NCI-H187 (cell line): ENCODE results near the gene UBE2U.

ENCODE experiments used
- DNase-seq, 2 experiments: peaks; one replicate each; lab custom pipeline; 2025; lab: John Stamatoyannopoulos, UW

The UBE2U gene, protein sequence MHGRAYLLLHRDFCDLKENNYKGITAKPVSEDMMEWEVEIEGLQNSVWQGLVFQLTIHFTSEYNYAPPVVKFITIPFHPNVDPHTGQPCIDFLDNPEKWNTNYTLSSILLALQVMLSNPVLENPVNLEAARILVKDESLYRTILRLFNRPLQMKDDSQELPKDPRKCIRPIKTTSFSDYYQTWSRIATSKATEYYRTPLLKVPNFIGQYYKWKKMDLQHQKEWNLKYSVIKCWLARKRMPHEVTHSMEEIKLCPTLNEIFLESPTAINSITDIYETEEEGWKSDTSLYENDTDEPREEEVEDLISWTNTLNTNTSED

GRCh38 chr1:64203420-64203819 is at the start of gene UBE2U:
Gene UBE2U (plus strand): TSS chr1:64203623. CDS start chr1:64204051, 428 bp downstream.
- DNase-seq, result no peak

- DNase-seq, result no peak
Measured at GRCh38 chr1:64155278-64155677, 48.1 kb upstream of the UBE2U start.

DNA sequence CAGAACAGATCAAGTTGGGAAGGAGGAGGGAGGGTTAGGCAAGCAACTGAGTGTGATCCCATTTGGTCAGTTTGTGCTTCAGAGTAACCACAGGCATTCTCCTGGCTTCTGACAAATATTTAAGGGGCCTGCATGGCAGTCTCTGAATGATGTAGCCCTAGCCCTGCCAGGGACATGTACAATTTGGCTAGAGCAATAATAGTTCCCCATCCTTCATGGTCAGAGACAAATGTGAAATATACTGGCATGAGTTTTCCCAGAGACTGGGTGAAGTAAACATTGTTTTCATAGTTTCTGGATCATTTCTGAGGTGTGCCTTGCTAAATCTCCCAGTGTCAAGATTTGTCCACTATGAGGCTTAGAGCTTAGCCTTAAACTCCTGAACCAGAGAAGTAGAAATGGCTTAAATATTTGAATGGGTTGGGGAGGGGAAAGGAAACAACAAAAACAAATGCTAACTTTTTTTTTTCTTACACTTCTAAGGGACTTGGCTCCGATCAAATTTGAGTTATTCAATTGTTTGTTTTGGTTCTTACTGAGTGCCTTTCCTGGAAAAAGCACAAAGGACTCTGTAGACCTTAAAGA is 42.0 kb upstream of the UBE2U start:
- DNase-seq, result no peak

DNA sequence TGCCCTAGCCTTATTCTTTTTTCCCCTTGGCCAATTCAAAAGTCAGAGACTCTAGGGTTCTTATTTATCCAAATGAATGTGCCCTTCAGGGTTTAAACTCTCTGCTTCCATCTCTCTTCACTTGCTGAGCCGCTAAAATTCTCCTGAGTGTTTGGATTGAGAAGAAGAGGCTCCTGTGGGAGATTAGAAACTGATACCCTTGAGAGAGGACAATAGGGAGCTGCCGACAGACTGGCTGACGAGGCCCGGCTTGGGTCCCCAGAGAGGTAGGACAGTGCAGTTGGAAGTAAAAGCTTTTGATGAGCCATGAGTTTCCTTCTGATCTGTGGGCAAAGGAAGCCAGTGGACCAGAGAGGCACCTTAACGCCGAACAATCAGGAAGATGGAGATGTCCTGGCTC is 41.3 kb upstream of the UBE2U start:
- peak; percentile 51 to 71 for DNase-seq

DNA sequence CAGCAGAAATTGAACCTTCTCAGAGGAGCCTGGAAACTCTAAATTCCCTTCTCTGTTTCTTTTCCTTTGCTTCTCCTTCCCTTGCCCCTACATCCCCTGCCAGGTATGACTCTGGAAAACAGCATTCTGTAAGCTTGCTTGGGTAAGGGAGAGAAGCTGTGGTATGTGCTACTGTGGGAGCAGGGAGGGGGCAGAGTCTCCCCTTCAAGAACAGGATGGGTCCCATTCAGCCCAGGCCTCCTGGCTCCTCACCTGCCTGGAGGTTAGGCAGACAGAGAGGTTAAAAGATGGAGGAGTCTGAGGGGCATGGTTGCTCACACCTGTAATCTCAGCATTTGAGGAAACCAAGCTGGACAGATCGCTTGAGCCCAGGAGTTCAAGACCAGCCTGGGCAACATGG is 40.6 kb upstream of the UBE2U start:
- DNase-seq, result no peak

- DNase-seq, result no peak
Measured at GRCh38 chr1:64163431-64163830, 40.0 kb upstream of the UBE2U start.

- DNase-seq, result no peak
Measured at GRCh38 chr1:64163970-64164369, 39.5 kb upstream of the UBE2U start.

GRCh38 chr1:64166629-64167028 is 36.8 kb upstream of the UBE2U start:
- no peak for DNase-seq

- no peak for DNase-seq
Measured at GRCh38 chr1:64167176-64167575, 36.2 kb upstream of the UBE2U start.

- no peak for DNase-seq
Measured at GRCh38 chr1:64171246-64171645, 32.2 kb upstream of the UBE2U start.

GRCh38 chr1:64171797-64172281 is 31.6 kb upstream of the UBE2U start:
- DNase-seq, result no peak

- DNase-seq, result no peak
Measured at GRCh38 chr1:64172458-64172983, 30.9 kb upstream of the UBE2U start.

GRCh38 chr1:64173336-64173940 is 30.0 kb upstream of the UBE2U start:
- no peak for DNase-seq

DNA sequence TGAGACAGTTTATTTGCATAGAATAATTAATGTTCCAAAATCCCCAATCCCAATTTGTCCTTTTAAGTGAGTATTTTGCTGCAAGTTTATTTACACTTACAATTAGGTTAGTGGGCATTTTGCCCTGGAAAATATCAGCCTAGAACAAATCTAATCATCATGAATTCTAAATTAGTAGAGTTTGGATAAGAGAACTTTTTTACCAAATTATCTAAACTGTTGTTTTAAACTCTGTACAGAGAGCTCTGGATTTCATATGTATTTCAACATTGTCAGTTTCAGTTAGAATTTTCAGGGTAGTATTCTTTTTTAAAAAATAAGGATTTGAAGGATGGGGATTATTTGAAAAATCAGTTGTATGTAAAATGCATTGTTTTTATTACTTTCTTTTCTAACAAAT is 27.8 kb upstream of the UBE2U start:
- DNase-seq, result no peak

- DNase-seq, result no peak
Measured at GRCh38 chr1:64176659-64177058, 26.8 kb upstream of the UBE2U start.

DNA sequence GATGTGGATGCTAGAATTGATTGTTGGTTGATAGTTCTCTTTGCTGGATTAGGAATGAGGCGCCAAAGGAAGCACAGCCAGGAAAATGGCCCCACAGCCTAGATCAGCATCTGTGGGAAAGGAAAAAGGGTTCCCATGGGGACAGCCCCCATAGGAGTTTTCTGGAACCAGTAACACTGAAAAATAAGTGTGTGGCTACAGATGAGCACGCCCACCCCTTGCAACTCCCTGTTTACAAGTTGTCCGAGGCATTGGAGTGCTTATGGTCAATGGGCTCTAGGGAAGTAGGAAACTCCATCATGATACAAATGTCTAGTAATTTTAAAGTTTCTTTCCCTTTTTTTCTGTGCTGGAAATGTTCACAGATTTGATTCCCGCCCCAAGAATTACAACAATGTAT is 23.8 kb upstream of the UBE2U start:
- no peak for DNase-seq

DNA sequence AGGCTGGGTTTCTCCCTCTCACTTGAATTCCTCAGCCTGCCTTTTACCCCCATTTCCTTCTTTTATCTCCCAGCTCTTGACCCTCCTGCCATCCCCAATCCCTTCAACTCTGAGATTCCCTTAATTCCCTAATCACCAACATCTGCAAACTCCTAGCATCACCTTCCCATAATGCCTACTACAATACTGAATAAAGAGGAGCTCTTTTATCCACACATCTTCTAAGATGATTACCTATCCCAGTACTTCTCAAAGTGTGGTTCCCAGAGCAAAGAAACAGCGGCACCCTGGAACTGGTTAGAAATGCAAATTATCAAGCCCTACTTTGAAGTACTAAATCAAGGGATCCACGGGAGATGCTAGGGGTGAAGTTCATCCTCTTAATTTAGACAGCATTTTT is 21.2 kb upstream of the UBE2U start:
- DNase-seq, result no peak

DNA sequence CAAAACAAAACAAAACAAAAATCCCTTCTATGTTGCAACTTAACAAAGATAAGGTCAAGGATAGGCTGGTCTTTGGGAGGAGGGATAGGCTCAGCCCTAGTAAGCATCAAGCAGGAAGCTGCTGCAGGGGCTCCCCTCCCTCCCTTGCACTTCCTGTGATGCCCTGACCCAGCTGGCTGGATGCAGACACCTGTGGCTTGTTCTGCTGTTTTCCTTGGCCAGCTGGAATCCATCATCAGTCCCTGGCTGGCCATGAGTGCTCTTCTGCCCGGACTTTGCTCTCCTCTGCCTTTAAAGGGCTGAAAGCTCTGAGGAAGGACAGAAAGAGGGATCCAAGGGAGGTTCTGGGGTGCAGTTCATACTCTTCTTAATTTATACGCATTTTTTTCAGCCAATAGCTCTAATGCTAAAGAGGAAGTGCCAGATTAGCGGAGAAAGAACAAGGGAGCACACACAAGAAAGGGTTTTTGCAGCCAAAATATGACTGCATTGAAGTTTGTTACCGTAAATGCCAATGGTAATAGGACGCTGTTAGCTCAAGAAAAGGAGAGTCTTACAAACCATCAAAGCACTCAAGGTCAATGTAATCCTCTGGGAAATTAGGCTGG is 19.9 kb upstream of the UBE2U start:
- DNase-seq, result no peak

DNA sequence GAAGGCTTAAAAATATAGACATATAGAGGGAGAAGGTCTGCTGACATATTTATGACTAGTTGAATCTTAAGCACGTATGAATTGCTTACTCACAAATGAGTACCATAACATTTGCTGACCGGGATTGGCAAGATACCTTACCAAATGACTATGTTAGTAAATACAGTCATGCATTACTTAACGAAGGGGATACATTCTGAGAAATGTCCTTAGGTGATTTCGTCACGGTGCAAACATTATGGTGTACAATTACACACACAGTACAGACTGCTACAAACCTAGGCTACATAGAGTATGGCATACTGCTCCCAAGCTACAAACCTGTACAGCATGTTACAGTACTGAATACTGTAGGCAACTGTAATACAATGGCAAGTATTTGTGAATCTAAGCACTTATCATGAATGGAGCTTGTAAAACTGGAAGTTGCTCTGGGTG is 19.4 kb upstream of the UBE2U start:
- no peak for DNase-seq

- no peak for DNase-seq
Measured at GRCh38 chr1:64186138-64186897, 17.1 kb upstream of the UBE2U start.

GRCh38 chr1:64186898-64187280 is 16.5 kb upstream of the UBE2U start:
- no peak for DNase-seq

DNA sequence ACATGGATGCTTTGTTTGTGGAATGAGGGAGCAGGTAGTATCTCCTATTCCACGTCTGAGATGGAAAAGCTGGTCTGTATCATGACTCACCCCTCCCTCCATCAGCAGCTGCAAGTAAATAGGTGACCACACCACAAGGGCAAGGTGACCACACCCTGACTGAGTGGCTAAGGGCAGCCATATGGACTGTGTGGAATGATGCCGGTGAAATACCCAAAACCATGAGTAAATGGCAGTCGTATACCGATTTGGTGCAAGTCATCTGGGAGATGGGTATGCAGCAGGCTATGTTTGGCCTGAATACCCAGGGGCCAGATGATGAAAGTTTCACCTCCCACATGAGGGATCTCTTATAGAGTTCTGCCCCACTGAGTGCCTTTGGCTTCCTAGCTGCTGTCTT is 15.8 kb upstream of the UBE2U start:
- no peak for DNase-seq
